ENCODE results near the gene SLC25A4.
"Not testable (repeated sequence)": the region's sequence is repeated elsewhere in the genome, so short reads cannot be mapped to it uniquely, and the experiment has no call there.

Gene SLC25A4

GRCh38 chr4:185142912-185143600 lies at the start of gene SLC25A4:
Gene SLC25A4 (plus strand): TSS chr4:185143266. CDS start chr4:185143373, 107 bp downstream.
- DNase-seq (ENCODE audit: low spot score) = no peak

GRCh38 chr4:185093603-185094002 lies 49.5 kb upstream of the SLC25A4 start:
- no peak for DNase-seq (ENCODE audit: low spot score)

GRCh38 chr4:185096032-185096653 lies 46.9 kb upstream of the SLC25A4 start:
- peak; percentile 24 for DNase-seq (ENCODE audit: low spot score)

GRCh38 chr4:185098474-185098873 lies 44.6 kb upstream of the SLC25A4 start:
- DNase-seq (ENCODE audit: low spot score) = no peak

DNA sequence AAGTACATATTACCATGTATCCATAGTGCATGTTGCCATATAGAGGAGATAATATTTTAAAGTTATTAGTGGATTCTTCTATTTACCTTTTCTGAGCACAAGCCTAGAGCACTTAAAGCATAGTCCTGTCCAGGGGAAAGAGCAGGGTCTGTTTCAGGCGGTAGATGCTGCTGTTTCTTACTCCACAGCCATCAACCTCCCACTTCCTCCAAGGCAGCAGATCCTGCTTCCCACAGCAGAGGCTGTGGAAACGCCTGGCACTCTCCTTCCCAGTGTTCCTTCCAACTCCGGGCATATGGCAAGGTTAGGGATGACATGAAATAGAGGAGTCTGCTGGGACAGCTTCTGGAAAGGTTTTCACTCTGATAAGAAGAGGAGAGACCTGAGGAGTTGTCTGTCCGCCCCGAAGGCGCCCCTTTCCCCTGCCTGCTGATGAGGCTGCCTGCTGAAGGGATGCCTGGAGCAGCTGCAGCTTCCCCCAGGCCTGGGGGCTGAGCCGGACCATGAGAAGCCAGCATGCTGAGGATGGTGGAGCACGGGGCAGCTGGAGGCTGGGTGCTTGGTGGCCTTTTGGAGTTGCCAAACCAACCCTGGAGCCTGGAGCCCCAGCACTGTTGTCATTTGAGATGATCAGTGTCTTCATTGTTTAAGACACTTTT lies 43.9 kb upstream of the SLC25A4 start:
- no peak for DNase-seq (ENCODE audit: low spot score)

GRCh38 chr4:185099940-185100339 lies 43.1 kb upstream of the SLC25A4 start:
- no peak for DNase-seq (ENCODE audit: low spot score)

- no peak for DNase-seq (ENCODE audit: low spot score)
Observed at GRCh38 chr4:185100423-185100822, 42.6 kb upstream of the SLC25A4 start.

DNA sequence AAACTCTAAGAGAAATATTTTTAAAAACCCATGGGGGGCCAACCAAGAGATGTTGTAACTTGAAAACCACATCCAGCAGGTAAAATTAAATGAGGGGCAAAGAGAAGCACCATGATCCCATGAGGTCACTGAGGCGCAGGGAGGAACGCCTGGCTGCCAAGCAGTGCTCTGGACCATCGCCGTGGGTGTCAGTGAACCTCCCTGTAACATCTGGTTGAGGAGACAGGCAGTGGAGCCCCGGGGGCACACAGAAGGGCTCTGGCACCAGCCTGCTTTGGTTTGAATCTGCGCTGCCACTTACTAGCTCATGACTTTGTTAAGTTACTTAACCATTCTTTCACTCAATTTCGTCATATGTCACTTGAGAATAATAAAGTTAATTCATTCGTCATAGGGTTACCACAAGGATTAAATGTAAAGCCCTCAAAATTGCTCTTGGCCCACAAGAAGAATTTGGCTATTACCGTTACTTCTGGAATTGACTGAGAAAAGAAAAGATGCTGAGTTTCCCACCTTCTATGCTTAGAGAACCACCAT lies 41.6 kb upstream of the SLC25A4 start:
- no peak for DNase-seq (ENCODE audit: low spot score)

- no peak for DNase-seq (ENCODE audit: low spot score)
Observed at GRCh38 chr4:185104733-185105132, 38.3 kb upstream of the SLC25A4 start.

DNA sequence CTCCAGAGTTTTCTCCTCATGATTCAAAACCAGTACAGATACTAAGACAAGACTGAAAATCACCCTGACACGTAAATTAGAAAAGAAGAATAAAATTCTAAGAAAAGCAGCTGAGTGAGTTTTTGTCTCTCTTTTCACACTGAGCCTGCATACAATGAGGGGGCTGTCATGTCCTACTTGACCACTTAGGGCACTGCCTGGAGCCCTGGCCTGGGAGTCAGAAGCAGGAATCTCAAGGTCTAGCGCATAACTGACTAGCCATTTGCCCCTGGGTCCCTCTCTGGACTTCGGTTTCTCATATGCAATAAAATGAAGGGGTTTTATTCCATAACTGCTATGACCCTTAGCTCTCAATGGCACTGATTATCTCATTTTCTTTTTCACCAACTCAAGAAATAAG lies 36.7 kb upstream of the SLC25A4 start:
- no peak for DNase-seq (ENCODE audit: low spot score)

GRCh38 chr4:185107574-185107973 lies 35.5 kb upstream of the SLC25A4 start:
- not testable (repeated sequence) for DNase-seq (ENCODE audit: low spot score)

GRCh38 chr4:185108185-185108584 lies 34.9 kb upstream of the SLC25A4 start:
- no peak for DNase-seq (ENCODE audit: low spot score)

DNA sequence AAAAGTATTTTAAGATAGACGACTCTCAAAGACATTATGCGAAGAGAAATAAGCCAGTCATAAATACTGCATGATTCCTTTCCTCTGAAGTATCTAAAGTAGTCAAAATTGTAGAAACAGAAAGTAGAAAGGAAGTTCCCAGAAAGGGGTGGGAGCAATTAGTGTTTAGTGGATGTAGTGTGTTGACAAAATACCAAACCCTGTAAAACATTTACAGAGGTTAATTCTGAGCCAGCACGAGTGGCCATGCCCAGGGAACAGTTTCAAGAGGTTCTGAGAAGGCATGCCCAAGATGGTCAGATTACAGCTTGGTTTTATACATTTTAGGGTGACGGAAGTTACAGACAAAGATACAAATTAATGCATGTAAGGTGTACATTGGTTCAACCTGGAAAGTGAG lies 34.4 kb upstream of the SLC25A4 start:
- no peak for DNase-seq (ENCODE audit: low spot score)

DNA sequence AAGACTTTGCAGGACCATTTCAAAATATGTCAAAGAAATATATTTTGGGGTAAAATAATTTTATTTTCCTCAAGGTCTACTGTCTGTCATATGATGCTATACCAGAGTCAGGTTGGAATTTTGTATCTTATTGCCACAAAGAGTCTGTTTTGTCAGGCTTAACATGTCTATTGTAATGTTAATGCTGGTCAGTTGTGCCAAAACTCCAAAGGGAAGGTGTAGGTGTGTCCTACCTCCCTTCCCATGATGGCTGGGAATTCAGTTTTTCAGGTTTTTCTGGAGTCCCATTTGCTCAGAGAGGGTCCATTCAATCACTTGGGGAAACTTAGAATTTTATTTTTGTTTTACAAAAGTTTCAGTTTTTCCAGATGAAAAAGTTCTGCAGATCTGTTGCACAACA lies 33.3 kb upstream of the SLC25A4 start:
- no peak for DNase-seq (ENCODE audit: low spot score)

- no peak for DNase-seq (ENCODE audit: low spot score)
Observed at GRCh38 chr4:185110375-185110823, 32.7 kb upstream of the SLC25A4 start.

- no peak for DNase-seq (ENCODE audit: low spot score)
Observed at GRCh38 chr4:185112104-185112503, 31.0 kb upstream of the SLC25A4 start.

DNA sequence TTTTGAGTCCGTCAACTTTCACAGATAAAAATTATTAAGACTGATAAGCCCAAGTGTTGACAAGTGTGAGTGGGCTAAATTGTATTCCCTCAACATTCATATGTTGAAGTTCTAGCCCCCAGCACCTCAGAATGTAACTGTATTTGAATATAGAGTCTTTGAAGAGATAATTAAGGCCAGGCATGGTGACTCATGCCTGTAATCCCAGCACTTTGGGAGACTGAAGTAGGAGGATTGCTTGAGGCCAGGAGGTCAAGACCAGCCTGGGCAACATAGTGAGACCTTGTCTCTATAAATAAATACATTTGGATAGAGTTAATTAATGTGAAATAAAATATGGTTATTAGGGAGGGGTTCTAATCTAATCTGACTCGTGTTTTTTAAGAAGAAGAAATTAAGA lies 29.7 kb upstream of the SLC25A4 start:
- no peak for DNase-seq (ENCODE audit: low spot score)

GRCh38 chr4:185115827-185116232 lies 27.2 kb upstream of the SLC25A4 start:
- peak; percentile 59 for DNase-seq (ENCODE audit: low spot score)

- DNase-seq (ENCODE audit: low spot score) = no peak
Observed at GRCh38 chr4:185117300-185117934, 25.6 kb upstream of the SLC25A4 start.

DNA sequence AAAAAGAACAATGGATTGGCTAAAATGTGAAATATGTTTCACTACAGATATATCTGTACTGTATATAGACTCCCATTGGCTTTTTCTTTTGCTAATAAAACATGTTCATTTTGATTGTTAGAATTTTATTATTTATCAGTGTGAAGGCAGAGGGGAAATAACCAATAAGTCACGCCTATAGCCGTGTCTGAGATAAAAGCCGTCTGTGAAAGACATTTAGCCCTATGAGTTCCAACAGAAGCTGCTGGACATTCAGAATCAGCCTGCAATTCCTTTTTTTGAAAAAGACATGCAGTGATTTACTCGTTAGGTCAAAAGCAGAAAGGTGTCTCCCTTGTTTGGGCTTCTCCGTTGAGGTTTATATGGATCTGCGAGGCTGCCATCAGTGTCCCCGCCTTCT lies 24.2 kb upstream of the SLC25A4 start:
- no peak for DNase-seq (ENCODE audit: low spot score)

DNA sequence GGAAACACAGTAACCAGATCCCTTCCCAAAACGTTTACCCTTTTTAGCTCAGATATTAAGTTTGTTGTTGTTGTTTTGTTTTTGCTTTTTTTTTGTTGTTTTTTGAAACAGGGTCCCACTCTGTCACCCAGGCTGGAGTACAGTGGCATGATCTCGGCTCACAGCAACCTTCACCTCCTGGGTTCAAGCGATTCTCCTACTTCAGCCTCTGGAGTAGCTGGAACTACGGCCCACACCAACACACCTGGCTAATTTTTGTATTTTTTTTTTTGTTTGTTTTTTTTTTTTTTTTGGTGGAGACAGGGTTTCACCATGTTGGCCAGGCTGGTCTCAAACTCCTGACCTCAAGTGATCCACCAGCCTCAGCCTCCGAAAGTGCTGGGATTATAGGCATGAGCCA lies 23.6 kb upstream of the SLC25A4 start:
- not testable (repeated sequence) for DNase-seq (ENCODE audit: low spot score)

DNA sequence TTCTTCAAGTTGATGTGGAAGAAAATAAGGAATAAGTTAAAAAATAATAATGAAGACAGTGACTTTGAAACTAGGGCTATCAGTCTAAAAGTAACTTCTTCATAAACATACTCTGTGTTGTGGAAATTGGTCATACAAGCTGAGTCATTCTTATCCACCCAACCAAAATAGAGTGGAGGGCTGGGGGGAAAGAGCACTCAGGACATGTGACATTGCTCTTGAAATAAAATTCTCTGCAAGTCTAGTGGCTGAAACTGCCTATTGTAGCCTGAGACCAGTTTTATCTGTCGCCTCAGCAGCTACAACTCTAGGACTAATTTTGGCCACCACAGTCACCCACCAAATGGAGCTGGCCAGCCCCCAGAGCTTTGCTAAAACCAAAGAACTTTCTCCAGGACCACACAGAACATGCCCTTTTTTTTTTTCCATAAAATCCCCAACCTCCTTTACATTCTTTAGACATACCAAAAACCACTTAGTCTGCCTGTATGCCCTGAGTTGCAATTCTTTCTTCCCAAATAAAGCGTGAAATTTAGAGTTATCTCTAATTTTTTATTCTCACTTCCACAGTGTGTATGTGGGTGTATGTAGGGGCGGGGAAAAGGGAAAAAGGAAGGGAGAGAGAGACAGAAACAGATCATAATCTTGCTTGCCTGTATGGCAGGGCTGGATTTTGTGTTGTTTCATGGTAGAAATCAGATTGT lies 23.0 kb upstream of the SLC25A4 start:
- no peak for DNase-seq (ENCODE audit: low spot score)
